Fibroblast of mammary gland (primary cell): ENCODE data around the gene SESTD1.

Experiments used
- DNase-seq: peaks from one replicate; pipeline ENCODE4 v3.0.0-alpha.2; 2010; ENCODE audit warnings: low read depth
- H3K4me3 ChIP-seq: 2 replicates; pipeline ENCODE4 v1.5.1; 2011; ENCODE audit warnings: low read depth, mild to moderate bottlenecking, low read length, moderate library complexity; ENCODE audit not compliant: control insufficient read depth
- TF ChIP-seq, protein P1 (sequence below): conservative IDR thresholded peaks from 2 replicates; pipeline ENCODE4 v1.5.1; 2011; ENCODE audit warnings: low read depth, low read length, inconsistent platforms; ENCODE audit not compliant: control insufficient read depth, insufficient read depth

SESTD1 gene

DNA sequence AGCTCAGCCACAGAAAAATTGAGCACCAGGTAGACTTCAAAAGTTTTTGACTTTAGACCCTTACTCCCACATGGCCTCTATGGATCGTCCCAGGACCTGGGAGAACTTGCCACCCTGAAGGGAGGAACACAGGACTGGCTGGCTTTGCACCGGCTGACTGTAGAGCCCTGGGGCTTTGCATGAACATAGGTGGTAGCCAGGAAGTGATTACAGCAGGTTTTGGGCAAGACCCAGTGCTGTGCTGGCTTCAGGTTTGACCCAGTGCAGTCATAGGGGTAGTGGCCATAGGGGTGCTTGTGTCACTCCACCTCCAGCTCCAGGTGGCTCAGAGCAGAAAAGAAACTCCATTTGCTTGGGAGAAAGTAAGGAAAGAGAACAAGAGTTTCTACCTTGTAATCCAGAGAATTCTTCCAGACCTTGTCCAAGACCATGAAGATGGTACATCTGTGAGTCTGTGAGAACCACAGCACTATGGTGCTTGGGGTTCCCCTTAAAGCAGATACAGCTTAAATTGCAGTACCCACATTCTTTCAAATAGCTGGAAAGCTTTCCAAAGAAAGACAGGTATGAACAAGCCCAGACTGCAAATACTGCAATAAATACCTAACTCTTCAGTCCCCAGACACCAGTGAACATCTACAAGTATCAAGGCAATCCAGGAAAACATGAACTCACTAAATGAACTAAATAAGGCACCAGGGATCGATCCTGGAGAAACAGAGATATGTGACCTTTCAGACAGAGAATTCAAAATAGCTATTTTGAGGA is 13.0 kb upstream of the SESTD1 start:
- TF ChIP-seq, protein P1, sequence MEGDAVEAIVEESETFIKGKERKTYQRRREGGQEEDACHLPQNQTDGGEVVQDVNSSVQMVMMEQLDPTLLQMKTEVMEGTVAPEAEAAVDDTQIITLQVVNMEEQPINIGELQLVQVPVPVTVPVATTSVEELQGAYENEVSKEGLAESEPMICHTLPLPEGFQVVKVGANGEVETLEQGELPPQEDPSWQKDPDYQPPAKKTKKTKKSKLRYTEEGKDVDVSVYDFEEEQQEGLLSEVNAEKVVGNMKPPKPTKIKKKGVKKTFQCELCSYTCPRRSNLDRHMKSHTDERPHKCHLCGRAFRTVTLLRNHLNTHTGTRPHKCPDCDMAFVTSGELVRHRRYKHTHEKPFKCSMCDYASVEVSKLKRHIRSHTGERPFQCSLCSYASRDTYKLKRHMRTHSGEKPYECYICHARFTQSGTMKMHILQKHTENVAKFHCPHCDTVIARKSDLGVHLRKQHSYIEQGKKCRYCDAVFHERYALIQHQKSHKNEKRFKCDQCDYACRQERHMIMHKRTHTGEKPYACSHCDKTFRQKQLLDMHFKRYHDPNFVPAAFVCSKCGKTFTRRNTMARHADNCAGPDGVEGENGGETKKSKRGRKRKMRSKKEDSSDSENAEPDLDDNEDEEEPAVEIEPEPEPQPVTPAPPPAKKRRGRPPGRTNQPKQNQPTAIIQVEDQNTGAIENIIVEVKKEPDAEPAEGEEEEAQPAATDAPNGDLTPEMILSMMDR = no peak
- H3K4me3 ChIP-seq = no peak overlapping the region
- DNase-seq = no peak

GRCh38 chr2:179275253-179276012 is 10.8 kb upstream of the SESTD1 start:
- peak; percentile 30 for DNase-seq
- TF ChIP-seq, protein P1 = no peak
- H3K4me3 ChIP-seq = no peak overlapping the region

DNA sequence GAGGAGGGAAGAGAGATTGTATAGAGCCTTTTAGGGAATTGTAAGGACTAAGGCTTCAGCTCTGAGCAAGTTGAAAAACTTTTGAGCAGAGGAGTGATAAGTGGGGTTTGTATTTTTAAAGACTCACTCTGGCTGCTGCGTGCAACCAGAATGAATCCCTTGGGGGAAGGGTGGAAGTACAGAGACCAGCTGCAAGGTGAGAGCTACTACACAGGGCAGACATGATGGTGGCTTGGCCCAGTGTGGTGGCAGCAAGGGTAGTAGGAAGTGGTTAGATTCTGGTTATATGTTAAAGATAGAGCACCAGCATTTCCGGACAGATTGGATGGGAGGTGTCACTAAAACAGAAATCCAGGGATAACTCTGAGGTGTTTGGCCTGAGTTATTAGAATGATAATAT is 10.1 kb upstream of the SESTD1 start:
- TF ChIP-seq, protein P1 = no peak
- no peak for DNase-seq
- no peak overlapping the region for H3K4me3 ChIP-seq

- TF ChIP-seq, protein P1 = no peak
- no peak for DNase-seq
- no peak overlapping the region for H3K4me3 ChIP-seq
These were observed 8.9 kb upstream of the SESTD1 start for GRCh38 chr2:179273461-179273962.

GRCh38 chr2:179272406-179273192 is 8.0 kb upstream of the SESTD1 start:
- peak; percentile 92 for DNase-seq

GRCh38 chr2:179270689-179271088 is 6.1 kb upstream of the SESTD1 start:
- TF ChIP-seq, protein P1 = no peak
- H3K4me3 ChIP-seq = no peak overlapping the region
- no peak for DNase-seq

More at GRCh38 chr2:179272406-179273192, 8.0 kb upstream of the SESTD1 start:
- TF ChIP-seq, protein P1 = no peak
- H3K4me3 ChIP-seq = no peak overlapping the region
